ENCODE results near the gene CATSPER3.

CATSPER3 gene

DNA sequence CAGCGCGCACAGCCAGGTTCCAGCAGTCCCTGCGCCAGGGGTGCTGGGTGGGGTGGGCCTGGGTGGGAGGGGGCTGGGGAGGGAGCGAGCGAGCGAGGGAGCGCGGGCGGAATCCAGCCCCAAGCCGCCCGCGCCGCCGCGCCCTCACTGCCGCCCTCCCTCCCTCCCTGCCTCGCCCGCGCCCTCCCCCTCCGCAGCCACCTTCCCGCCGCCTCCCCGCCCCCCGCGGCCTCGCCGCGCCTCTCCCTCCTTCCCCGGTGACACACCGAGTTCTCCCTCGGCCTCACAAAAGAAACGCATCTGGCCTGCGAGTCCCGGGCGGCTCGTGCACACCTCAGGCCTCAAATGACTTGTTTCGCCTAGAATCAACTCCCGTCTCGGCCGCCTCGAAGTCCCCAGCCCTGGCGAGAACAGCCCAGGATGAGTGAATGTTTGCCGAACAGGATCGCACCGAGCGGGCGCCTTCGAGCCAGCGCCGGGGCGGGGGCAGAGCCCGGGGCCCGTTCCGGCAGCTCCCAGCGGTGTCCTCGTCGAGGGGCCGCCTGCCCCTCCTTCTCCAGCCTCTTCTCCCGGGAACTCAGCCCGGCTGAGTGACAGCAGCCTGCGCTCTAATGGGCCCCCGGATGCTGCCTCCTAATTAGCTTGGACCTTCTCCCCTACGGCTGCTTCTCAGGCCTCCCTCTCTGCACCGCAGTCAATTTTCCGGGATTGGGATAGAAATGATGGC, 66.7 kb downstream of the CATSPER3 start:
- Histone ChIP-seq H3K9ac (no peak overlapping the region), H3K4me2 (peak overlapping the region; percentile 61 to 90 (median 75); a peak in 21 of 22 replicates), H3K4me3 (peak overlapping the region; percentile 37 to 64 (median 48); a peak in 15 of 20 replicates), H4K20me1 (peaks cover 0 to 85% (median 68%) of the 10 kb centered on the region in 11 experiments; a peak in 17 of 22 replicates), H3K36me3 (no peaks in the 10 kb centered on the region), H3K27me3 (peaks cover 97 to 100% (median 100%) of the 10 kb centered on the region in 11 experiments), H3K27ac (no peak overlapping the region), H3K9me3 (replicated peaks in 1 of 11) (peaks cover 22 to 48% (median 32%) of the 10 kb centered on the region in 11 experiments), H3K4me1 (peaks cover 0 to 13% (median 6%) of the 10 kb centered on the region in 10 experiments; a peak in 16 of 20 replicates)
- TF ChIP-seq Cebpa-rat (IDR thresholded peaks at IDR 0.05), result no peak

DNA sequence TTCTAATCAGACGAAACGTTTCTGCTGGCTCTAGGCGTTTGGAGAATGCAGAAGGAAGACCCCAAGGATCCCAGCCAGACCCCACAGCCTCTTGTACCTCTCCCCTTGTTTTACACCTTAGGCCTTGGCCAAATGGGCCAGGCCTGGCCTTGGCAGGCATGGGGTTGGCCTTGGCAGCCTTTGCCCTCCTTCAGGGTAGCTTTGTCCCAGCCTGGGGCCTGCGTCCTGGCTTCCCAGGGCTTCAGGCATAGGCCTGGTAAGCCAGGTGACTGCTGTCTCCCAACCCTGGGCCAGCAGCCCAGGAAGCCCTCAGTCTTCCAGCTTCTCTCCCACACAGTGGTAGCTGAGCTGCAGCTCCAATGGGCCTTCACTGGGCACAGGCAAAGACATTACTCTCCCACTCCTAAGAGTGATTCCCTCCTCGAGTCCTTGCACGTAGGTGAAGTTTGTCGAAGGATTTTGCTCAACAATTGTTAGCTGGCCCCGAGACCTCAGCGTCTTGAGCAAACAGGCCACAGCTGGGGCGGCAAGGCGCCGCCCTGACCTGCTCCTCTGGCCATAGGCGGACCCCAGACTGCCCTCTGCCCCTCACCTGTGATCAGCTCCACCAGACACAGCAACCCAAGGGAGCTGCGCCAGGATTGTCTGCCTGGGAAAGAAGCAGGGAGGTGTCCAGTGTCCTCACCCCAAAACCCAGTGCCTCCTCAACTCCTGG, 67.4 kb downstream of the CATSPER3 start:
- no peak overlapping the region for H3K9ac ChIP-seq

DNA sequence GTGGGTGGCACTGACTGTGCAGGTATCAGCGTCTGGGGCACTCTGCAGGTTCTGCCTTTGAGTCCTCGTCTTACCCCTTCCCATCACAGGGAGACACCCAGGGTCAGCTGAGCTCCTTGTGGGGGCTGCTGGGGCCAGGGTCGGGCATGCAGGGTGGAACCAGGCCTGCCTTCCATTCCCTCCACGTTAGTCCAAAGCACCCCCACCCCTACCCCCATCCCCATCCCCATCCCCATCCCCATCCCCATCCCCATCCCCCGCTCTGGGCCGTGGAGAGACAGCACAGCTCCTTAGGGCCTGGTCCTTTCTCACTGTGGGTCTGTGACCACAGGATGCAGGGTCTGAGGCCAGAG, 67.9 kb downstream of the CATSPER3 start:
- H3K4me2 ChIP-seq, result no peak overlapping the region
- no peak for TF ChIP-seq Cebpa-rat (IDR thresholded peaks at IDR 0.05)
- no peak overlapping the region for H3K4me3 ChIP-seq
- H3K27me3 ChIP-seq, result peaks cover 97 to 100% (median 100%) of the 10 kb centered on the region in 11 experiments
- peaks cover 24 to 48% (median 32%) of the 10 kb centered on the region in 11 experiments for H3K9me3 ChIP-seq (replicated peaks in 1 of 11)
- H4K20me1 ChIP-seq, result peaks cover 0 to 88% (median 69%) of the 10 kb centered on the region in 11 experiments; a peak in 17 of 22 replicates
- H3K4me1 ChIP-seq, result peaks cover 0 to 13% (median 6%) of the 10 kb centered on the region in 10 experiments; a peak in 16 of 20 replicates
- H3K36me3 ChIP-seq, result no peaks in the 10 kb centered on the region
- no peak overlapping the region for H3K9ac ChIP-seq
- no peak overlapping the region for H3K27ac ChIP-seq

More for the DNA sequence above, 67.4 kb downstream of the CATSPER3 start:
- peaks cover 97 to 100% (median 100%) of the 10 kb centered on the region in 11 experiments for H3K27me3 ChIP-seq
- H3K4me3 ChIP-seq, result peak overlapping the region in 1 of 10 experiments; percentile 45; a peak in 1 of 20 replicates
- H3K36me3 ChIP-seq, result no peaks in the 10 kb centered on the region
- H3K4me1 ChIP-seq, result peaks cover 0 to 13% (median 6%) of the 10 kb centered on the region in 10 experiments; a peak in 16 of 20 replicates
- no peak overlapping the region for H3K27ac ChIP-seq
- H4K20me1 ChIP-seq, result peaks cover 0 to 90% (median 73%) of the 10 kb centered on the region in 11 experiments; a peak in 17 of 22 replicates
- H3K9me3 ChIP-seq (replicated peaks in 1 of 11), result peaks cover 22 to 48% (median 32%) of the 10 kb centered on the region in 11 experiments
- H3K4me2 ChIP-seq, result peak overlapping the region in 3 of 11 experiments; percentile 50 to 70 (median 50); a peak in 2 of 22 replicates
- no peak for TF ChIP-seq Cebpa-rat (IDR thresholded peaks at IDR 0.05)

- no peaks in the 10 kb centered on the region for H3K36me3 ChIP-seq
- no peak overlapping the region for H3K4me3 ChIP-seq
- peaks cover 0 to 88% (median 70%) of the 10 kb centered on the region in 11 experiments; a peak in 17 of 22 replicates for H4K20me1 ChIP-seq
- TF ChIP-seq Cebpa-rat (IDR thresholded peaks at IDR 0.05), result no peak
- H3K4me1 ChIP-seq, result peaks cover 0 to 13% (median 6%) of the 10 kb centered on the region in 10 experiments; a peak in 16 of 20 replicates
- no peak overlapping the region for H3K9ac ChIP-seq
- peaks cover 24 to 50% (median 32%) of the 10 kb centered on the region in 11 experiments for H3K9me3 ChIP-seq (replicated peaks in 1 of 11)
- H3K27me3 ChIP-seq, result peaks cover 97 to 100% (median 100%) of the 10 kb centered on the region in 11 experiments
- no peak overlapping the region for H3K27ac ChIP-seq
- H3K4me2 ChIP-seq, result no peak overlapping the region
These were observed 68.7 kb downstream of the CATSPER3 start for GRCh38 chr5:135036405-135036804.

DNA sequence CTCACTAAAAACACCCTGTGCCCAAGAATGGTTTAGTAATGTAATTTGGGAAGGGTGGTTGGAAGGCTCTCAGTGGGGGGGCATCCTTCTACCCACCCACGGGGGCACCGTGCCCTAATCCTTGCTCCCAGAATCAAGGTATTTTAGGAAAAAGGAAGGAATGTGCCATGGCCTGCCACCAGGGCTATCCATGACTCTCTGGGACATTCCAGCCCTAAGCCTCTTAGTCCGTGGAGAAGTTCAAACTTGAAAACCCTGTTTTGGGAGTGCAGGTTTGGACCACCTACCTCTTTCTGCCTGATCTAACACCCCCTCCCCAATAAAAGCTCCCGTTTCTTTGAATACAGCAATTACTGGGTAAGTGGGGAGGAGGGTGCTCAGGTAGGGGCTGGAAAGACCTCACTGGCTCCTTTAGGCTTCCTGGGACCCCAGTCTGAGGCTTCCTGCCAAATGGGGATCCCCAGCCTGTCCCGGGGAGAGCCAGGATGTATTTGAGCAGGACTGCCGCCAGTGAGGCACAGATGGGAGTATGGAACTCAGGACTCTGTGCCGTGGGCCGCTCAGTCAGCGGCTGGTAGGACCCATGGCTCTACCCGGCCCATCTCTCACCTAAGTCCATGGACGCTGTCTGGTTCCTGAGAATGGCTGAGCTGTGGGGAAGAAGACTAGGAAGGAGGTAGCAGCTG, 70.0 kb downstream of the CATSPER3 start:
- Histone ChIP-seq H3K4me1 (peaks cover 0 to 13% (median 6%) of the 10 kb centered on the region in 10 experiments; a peak in 16 of 20 replicates), H3K9me3 (replicated peaks in 1 of 11) (peaks cover 24 to 49% (median 32%) of the 10 kb centered on the region in 11 experiments), H3K27me3 (peaks cover 97 to 100% (median 100%) of the 10 kb centered on the region in 11 experiments), H3K9ac (no peak overlapping the region), H3K27ac (no peak overlapping the region), H3K4me2 (no peak overlapping the region), H3K36me3 (no peaks in the 10 kb centered on the region), H4K20me1 (peaks cover 0 to 82% (median 65%) of the 10 kb centered on the region in 11 experiments; a peak in 17 of 22 replicates), H3K4me3 (no peak overlapping the region)
- no peak for TF ChIP-seq Cebpa-rat (IDR thresholded peaks at IDR 0.05)

- H3K9me3 ChIP-seq (replicated peaks in 1 of 11), result peaks cover 24 to 44% (median 32%) of the 10 kb centered on the region in 11 experiments
- peaks cover 0 to 75% (median 58%) of the 10 kb centered on the region in 11 experiments; a peak in 17 of 22 replicates for H4K20me1 ChIP-seq
- no peak overlapping the region for H3K4me3 ChIP-seq
- peaks cover 97 to 100% (median 100%) of the 10 kb centered on the region in 11 experiments for H3K27me3 ChIP-seq
- no peaks in the 10 kb centered on the region for H3K36me3 ChIP-seq
- TF ChIP-seq Cebpa-rat (IDR thresholded peaks at IDR 0.05), result no peak
- no peak overlapping the region for H3K9ac ChIP-seq
- no peak overlapping the region for H3K4me2 ChIP-seq
- no peak overlapping the region for H3K27ac ChIP-seq
- peaks cover 0 to 12% (median 6%) of the 10 kb centered on the region in 10 experiments; a peak in 16 of 20 replicates for H3K4me1 ChIP-seq
These were observed 70.6 kb downstream of the CATSPER3 start for GRCh38 chr5:135038205-135038812.

- peaks cover 24 to 40% (median 32%) of the 10 kb centered on the region in 11 experiments for H3K9me3 ChIP-seq (replicated peaks in 1 of 11)
- H3K27me3 ChIP-seq, result peaks cover 94 to 100% (median 100%) of the 10 kb centered on the region in 11 experiments
- H4K20me1 ChIP-seq, result peaks cover 0 to 70% (median 53%) of the 10 kb centered on the region in 11 experiments; a peak in 17 of 22 replicates
- no peak for TF ChIP-seq Cebpa-rat (IDR thresholded peaks at IDR 0.05)
- no peaks in the 10 kb centered on the region for H3K36me3 ChIP-seq
- no peak overlapping the region for H3K9ac ChIP-seq
- H3K4me3 ChIP-seq, result 0 out of 20 replicates have a peak overlapping the region, but pooled peaks of 2 of the 10 experiments have one; percentile 15 to 26
- H3K4me1 ChIP-seq, result peaks cover 0 to 6% (median under 1%) of the 10 kb centered on the region in 10 experiments; a peak in 14 of 20 replicates
- no peak overlapping the region for H3K27ac ChIP-seq
- no peak overlapping the region for H3K4me2 ChIP-seq
These were observed 71.1 kb downstream of the CATSPER3 start for GRCh38 chr5:135038813-135039270.
